GM21526 (cell line): ENCODE measurements around the gene TBC1D14.
A peak's percentile ranks its signal among the peaks of the same experiment; 100 is the strongest.

Experiments used
- ATAC-seq: cut with Tn5 transposase; IDR thresholded peaks from one replicate; pipeline ENCODE4 v1.9.1; 2021; ENCODE audit warnings: moderate library complexity; ENCODE audit not compliant: unreplicated experiment, low FRiP score

The TBC1D14 gene

GRCh38 chr4:6991771-6992557 lies 82.3 kb downstream of the TBC1D14 start:
- no peak for ATAC-seq

DNA sequence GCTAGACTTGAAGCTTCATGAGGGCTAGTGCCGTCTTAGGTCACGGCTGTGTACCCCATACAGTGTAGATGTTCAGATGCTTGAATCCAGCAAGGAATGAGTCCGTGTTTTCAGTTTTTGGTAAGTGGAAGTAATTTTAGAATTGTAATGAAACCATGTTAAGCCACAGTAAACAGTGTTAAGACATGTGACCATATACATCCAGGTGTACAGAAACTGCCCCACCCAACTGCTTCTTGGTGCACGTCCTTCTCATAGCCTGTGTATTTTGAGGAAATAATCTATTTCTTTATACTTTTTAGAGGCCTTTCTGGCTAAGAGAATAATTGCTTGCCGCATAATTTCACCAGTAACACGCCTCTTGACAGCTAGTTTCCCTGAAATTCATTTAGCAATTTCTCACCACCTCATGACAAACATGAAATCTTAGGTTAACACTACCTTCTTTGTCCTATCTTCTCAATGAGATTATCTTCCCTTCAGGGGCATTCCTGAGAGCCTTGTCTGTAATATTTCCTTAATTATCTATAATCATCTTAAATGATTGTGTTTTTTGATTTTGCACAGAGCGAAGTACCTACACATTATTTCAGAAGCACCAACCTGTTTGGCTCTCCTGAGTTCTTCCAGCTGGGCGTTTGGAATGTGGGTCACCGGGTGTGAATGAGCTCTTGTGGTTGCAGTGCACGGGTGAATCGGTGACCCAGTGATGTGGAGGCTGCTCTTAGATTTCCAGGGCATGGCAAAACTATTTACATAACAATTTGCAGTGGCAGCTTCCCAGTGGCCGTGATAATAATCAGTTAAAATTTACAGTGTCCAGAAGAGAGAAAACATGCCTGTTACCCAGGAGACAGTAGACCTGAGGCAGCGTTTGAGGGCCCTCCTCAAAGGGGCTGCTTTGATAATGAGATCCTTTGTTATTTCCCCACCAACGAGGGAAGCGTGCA lies 83.4 kb downstream of the TBC1D14 start:
- ATAC-seq = peak; percentile 57

DNA sequence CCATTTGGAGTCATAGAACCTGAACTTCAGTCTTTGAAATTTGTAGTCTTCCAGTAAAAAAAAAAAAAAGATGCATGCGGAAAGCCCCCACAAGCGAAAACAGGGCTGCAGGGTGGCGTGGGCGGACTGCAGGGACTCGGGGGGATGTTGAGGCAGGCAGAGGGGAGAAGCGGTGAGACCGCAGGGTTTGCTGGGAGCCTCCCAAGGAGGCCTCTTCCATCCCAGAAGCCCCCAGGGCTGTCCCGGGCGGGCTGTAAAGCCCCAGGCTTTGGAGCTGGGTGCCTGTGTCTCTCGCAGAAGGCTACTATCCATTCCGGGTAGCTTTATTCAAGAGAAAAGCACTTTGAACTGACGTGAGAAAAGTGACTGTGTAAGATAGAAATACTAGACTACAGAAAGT lies 86.9 kb downstream of the TBC1D14 start:
- ATAC-seq = no peak

DNA sequence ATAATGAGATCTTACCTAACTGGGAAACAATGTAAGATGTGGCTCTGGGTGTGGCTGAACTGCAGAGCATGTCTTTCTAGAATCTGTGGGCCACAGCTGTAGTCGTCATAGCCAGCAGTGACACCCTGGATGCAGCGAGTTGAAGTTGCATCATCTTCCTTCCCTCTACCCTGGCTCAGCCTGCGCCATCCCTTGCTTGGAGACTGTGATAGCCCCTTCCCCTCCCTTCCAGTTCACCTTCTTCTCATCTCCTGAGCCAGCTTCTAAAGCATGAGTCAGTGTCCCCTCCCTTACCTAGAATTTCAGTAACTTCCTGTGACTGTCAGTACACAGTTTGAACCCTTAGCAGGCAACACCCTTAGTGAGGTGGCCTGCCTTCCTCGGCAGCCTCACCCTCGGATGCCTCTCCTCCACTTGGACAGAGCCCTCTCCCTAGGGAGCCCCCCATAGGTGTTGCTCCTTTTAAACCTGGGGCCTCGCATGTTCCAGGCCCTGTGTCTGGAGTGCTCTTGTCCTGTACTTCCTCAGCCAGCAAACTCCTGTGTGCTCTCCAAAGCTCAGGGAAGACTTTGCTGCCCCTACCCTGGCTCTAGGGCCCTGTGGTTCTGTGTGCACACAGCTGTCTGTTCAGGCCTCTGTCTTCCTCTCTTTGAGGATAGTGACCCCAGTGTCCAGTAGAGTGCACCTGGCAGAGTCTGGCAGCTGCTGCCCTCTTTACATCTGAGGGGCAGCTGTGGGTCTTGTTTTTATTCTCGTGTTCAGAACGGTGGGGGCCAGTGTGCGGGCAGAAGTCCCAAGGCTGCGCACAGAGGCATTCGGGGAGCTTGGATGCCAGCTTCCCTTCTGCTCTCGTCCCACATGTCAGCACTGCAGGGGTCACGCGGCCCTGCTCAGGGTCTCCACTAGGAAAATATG lies 89.8 kb downstream of the TBC1D14 start:
- ATAC-seq = no peak

- ATAC-seq = no peak
These were observed 91.0 kb downstream of the TBC1D14 start for GRCh38 chr4:7000421-7001176.

GRCh38 chr4:7001271-7001670 lies 91.6 kb downstream of the TBC1D14 start:
- ATAC-seq = no peak

DNA sequence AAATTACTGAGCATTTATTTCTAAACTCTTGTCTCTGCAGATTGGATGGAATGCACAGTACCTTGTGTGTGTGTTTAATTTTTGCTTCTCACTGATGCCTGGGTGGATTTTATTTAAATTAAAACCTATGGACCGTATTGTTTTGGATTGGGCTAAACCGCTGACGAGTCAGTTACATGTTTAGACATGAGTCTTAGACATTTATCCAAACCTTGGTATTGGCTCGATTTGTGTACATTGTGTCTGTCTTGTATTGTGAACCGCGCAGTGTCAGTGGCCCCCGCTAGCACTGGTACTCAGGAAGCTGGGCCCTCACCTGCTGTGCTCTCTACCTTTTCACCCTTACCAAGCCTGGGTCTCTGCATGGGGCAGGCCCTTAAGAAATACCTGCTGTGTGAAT lies 92.7 kb downstream of the TBC1D14 start:
- no peak for ATAC-seq

DNA sequence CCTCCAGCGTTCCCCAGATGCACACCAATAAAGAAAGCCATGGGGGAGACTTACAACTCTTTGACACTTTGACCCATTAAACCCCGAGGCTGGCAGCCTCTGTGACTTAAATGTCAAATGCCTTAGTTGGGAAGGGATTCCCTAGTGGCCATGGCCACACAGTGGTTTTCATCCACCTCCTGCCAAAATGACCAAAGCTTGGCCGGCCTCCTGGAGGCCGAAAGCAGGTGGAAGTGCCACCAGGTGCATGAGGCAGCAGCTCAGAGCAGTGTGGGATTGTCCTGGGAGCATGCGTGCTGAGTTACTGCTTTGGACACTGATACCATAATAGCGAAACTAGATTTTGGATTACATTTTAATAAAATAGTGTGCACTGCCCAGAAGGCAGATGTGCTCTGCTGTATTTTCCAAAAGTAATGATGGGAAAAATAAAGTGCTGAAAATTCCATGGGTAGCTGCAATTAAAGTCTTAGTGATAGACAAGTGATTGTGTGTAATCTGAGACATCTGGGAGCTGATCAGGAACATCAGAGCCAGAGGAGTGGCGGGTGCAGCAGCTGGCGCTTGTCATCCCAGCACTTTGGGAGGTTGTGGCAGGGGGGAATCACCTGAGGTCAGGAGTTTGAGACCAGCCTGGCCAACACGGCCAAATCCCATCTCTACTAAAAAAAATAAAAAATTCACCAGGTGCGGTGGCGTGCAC lies 93.7 kb downstream of the TBC1D14 start:
- ATAC-seq = no peak

GRCh38 chr4:7003879-7004240 lies 94.2 kb downstream of the TBC1D14 start:
- no peak for ATAC-seq

GRCh38 chr4:7004331-7004730 lies 94.7 kb downstream of the TBC1D14 start:
- ATAC-seq = no peak

- ATAC-seq = no peak
These were observed 95.9 kb downstream of the TBC1D14 start for GRCh38 chr4:7005571-7005970.

DNA sequence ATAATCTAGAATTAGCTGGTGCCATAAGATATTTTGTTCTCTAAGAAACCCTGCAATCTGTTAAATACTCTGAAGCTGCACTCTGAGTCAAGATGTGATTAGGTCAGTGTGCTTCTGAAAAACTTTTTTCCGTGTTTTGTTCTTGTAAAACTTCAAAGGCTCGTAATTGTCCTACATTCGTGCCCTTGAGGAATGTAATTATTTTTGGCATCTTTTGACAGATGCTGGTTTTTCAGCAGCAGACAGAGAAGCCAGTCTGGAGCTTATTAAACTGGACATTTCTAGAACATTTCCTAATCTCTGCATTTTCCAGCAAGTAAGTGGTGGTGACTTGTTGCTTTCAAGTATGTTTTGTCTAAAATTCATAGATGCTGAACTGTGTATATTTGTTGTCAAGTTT lies 96.8 kb downstream of the TBC1D14 start:
- ATAC-seq = no peak

GRCh38 chr4:7007142-7007907 lies 97.7 kb downstream of the TBC1D14 start:
- no peak for ATAC-seq

- no peak for ATAC-seq
These were observed 98.3 kb downstream of the TBC1D14 start for GRCh38 chr4:7007944-7008343.

- ATAC-seq = no peak
These were observed 99.9 kb downstream of the TBC1D14 start for GRCh38 chr4:7009564-7009963.

GRCh38 chr4:7013175-7013574 lies 103.5 kb downstream of the TBC1D14 start:
- ATAC-seq = no peak

GRCh38 chr4:7014815-7015214 lies 105.2 kb downstream of the TBC1D14 start:
- no peak for ATAC-seq

DNA sequence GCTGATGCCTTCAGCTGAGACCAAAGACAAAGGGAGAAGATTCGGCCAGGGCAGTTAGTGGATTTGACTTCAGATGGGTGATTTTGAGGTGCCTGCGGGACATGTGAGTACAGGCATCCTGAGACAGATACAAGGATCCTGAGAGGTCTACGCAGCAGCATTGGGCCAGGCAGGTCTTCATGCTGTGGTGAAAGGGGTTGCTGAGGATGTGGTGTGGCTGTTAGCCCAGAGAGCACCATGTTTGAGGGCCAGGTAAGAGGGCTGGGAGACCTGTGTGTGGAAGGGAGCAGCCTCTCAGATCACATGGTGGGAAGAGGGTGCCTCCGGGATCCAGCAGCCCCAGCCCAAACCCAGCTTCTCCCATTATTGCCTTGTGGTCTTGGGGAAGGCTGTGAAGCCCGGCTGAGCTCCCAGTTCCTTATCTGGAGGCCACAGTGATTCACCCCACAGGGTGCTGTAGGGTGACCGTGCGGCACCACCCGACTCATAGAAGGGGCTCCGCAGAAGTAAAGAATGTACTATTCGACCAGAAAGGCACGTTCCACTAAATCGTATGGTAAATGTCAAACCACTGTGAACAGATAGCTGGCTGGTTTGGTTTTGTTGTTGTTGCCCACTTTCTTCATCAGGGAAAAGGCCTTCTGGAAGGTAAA lies 105.9 kb downstream of the TBC1D14 start:
- ATAC-seq = no peak
